OCI-LY7 (cell line): Measurements from ENCODE around the gene C16orf74. TPM values are rescaled to one million over a fixed set of nuclear protein-coding genes. Genes with fewer than 3 reads are reported as not detected.

Source experiments
- BruUV-seq: library from RNA; stranded (reverse); fragments of 400-500 nt; replicated peaks from 2 replicates; lab custom pipeline; 2021; lab: Mats Ljungman, UMichigan
- CTCF ChIA-PET: fragments of 300-600 bp; sonication (Branson Sonifier 250); formaldehyde crosslinking; loops from one replicate; lab custom pipeline; 2022; ENCODE audit warnings: antibody characterized with exemption; ENCODE audit not compliant: unreplicated experiment; lab: Charles Lee
- POLR2A ChIA-PET: fragments of 300-600 bp; sonication (Branson Sonifier 250); formaldehyde crosslinking; loops from one replicate; lab custom pipeline; 2022; ENCODE audit warnings: antibody characterized with exemption; lab: Charles Lee
- DNase-seq: peaks from one replicate; pipeline ENCODE4 v3.0.0-alpha.2; 2015; ENCODE audit warnings: low spot score
- H2AFZ ChIP-seq: fragments of 200-600 bp; sonication (generic), shearing (Covaris generic); 2 replicates; pipeline ENCODE4 v1.6.1; 2014; ENCODE audit warnings: mild to moderate bottlenecking, antibody characterized with exemption, low read length, moderate library complexity
- H3K27ac ChIP-seq: fragments of 200-600 bp; sonication (generic); 2 replicates; pipeline ENCODE4 v1.5.1; 2014; ENCODE audit warnings: mixed run types, low read depth, mild to moderate bottlenecking, moderate library complexity, low read length, inconsistent platforms; ENCODE audit not compliant: poor library complexity, severe bottlenecking
- H3K36me3 ChIP-seq: fragments of 200-600 bp; sonication (generic); 2 replicates; pipeline ENCODE4 v1.6.1; 2014; ENCODE audit warnings: mild to moderate bottlenecking, antibody characterized with exemption, low read length, moderate library complexity, mixed read lengths; ENCODE audit not compliant: insufficient read depth
- H3K4me1 ChIP-seq: fragments of 200-600 bp; sonication (generic); 2 replicates; pipeline ENCODE4 v1.5.1; 2014; ENCODE audit warnings: mild to moderate bottlenecking, low read length; ENCODE audit not compliant: insufficient read depth, poor library complexity, severe bottlenecking
- H3K4me2 ChIP-seq: fragments of 200-600 bp; sonication (generic); 2 replicates; pipeline ENCODE4 v1.6.1; 2014; ENCODE audit warnings: mild to moderate bottlenecking, low read length
- H3K4me3 ChIP-seq: fragments of 200-600 bp; sonication (generic); 2 replicates; pipeline ENCODE4 v1.5.1; 2014; ENCODE audit warnings: mild to moderate bottlenecking, low read depth, low read length; ENCODE audit not compliant: poor library complexity, severe bottlenecking
- H3K79me2 ChIP-seq: fragments of 200-600 bp; sonication (generic); 2 replicates; pipeline ENCODE4 v1.6.1; 2016; ENCODE audit warnings: low read depth, mild to moderate bottlenecking, low read length, moderate library complexity, mixed read lengths; ENCODE audit not compliant: insufficient read depth
- H3K9me2 ChIP-seq: fragments of 200-600 bp; sonication (generic); 2 replicates; pipeline ENCODE4 v1.6.1; 2016; ENCODE audit warnings: mild to moderate bottlenecking, low read length, mixed read lengths; ENCODE audit not compliant: insufficient read depth
- H3K9me3 ChIP-seq: fragments of 200-600 bp; sonication (generic); 2 replicates; pipeline ENCODE4 v1.6.1; 2014; ENCODE audit warnings: mild to moderate bottlenecking, mixed run types, low read length, mixed read lengths
- H4K20me1 ChIP-seq: fragments of 200-600 bp; sonication (generic); 2 replicates; pipeline ENCODE4 v1.6.1; 2014; ENCODE audit warnings: mild to moderate bottlenecking, antibody characterized with exemption, low read length, moderate library complexity, mixed read lengths; ENCODE audit not compliant: insufficient read depth
- CTCF ChIP-seq: fragments of 200-600 bp; sonication (generic); conservative IDR thresholded peaks from 2 replicates; pipeline ENCODE4 v1.5.1; 2014; ENCODE audit warnings: mild to moderate bottlenecking, antibody characterized with exemption, low read length, moderate library complexity, mixed read lengths
- EZH2phosphoT487 ChIP-seq: fragments of 200-600 bp; sonication (generic); IDR thresholded peaks from 2 replicates; pipeline ENCODE4 v1.6.1; 2018; ENCODE audit warnings: low read depth, borderline replicate concordance, mild to moderate bottlenecking, mixed run types, antibody characterized with exemption, low read length, moderate library complexity, mixed read lengths
- intact Hi-C: fragments of 100-400 bp; cut with micrococcal nuclease; formaldehyde crosslinking; loops from one replicate; pipeline ENCODE4 v1.10.0; 2022; ENCODE audit not compliant: unreplicated experiment
- total RNA-seq, 2 experiments: library from RNA; depleted of rRNA in 1 of 2; stranded (reverse); fragments of >200 nt in 1 of 2; shearing (Covaris generic) in 1 of 2; gene quantifications; 2 replicates each; pipeline ENCODE4 v1.2.3, GENCODE V29; 2014 to 2022

C16orf74 gene
- total RNA-seq, 2 experiments from 2014 or later = 6.8 to 9.7 TPM

GRCh38 chr16:85777583-85778310, 26.9 kb upstream of the C16orf74 start:
- H3K79me2 ChIP-seq = no peaks in the 10 kb centered on the region
- intact Hi-C loops = no loop called here
- POLR2A ChIA-PET = interaction anchor here (1.5 kb wide), 1 partner anchor 16 kb away, joined by 6 read pairs; no protein-coding TSS in a partner anchor
- H3K4me1 ChIP-seq = no peaks in the 10 kb centered on the region
- no peak overlapping the region for H3K27ac ChIP-seq
- H3K4me2 ChIP-seq = no peak overlapping the region
- no peaks in the 10 kb centered on the region for H3K9me2 ChIP-seq
- TF ChIP-seq EZH2phosphoT487 (no peak), CTCF (no peak)
- CTCF ChIA-PET = no interaction called here
- peaks cover 63% of the 10 kb centered on the region for H3K36me3 ChIP-seq
- no peaks in the 10 kb centered on the region for H3K9me3 ChIP-seq
- no peak for DNase-seq
- no TSS peak for BruUV-seq
- no peak overlapping the region for H2AFZ ChIP-seq
- no peak overlapping the region for H3K4me3 ChIP-seq
- no peaks in the 10 kb centered on the region for H4K20me1 ChIP-seq

- POLR2A ChIA-PET = no interaction called here
- H3K9me3 ChIP-seq = no peaks in the 10 kb centered on the region
- H3K9me2 ChIP-seq = no peaks in the 10 kb centered on the region
- no peaks in the 10 kb centered on the region for H4K20me1 ChIP-seq
- H3K36me3 ChIP-seq = peaks cover 46% of the 10 kb centered on the region
- H3K4me1 ChIP-seq = no peaks in the 10 kb centered on the region
- intact Hi-C loops = no loop called here
- BruUV-seq = no TSS peak
- CTCF ChIA-PET = interaction anchor here (0.6 kb wide), 1 partner anchor 49 kb away, joined by 3 read pairs; no protein-coding TSS in a partner anchor
- DNase-seq = no peak
- TF ChIP-seq EZH2phosphoT487 (no peak), CTCF (no peak)
- no peak overlapping the region for H2AFZ ChIP-seq
- H3K4me3 ChIP-seq = no peak overlapping the region
- H3K27ac ChIP-seq = no peak overlapping the region
- H3K4me2 ChIP-seq = no peak overlapping the region
- H3K79me2 ChIP-seq = no peaks in the 10 kb centered on the region
Measured at GRCh38 chr16:85774811-85775210, 23.9 kb upstream of the C16orf74 start.

- H3K79me2 ChIP-seq = no peaks in the 10 kb centered on the region
- H3K9me2 ChIP-seq = no peaks in the 10 kb centered on the region
- DNase-seq = no peak
- intact Hi-C loops = no loop called here
- H3K4me2 ChIP-seq = no peak overlapping the region
- H2AFZ ChIP-seq = no peak overlapping the region
- no TSS peak for BruUV-seq
- no peaks in the 10 kb centered on the region for H4K20me1 ChIP-seq
- no peak overlapping the region for H3K4me3 ChIP-seq
- no peaks in the 10 kb centered on the region for H3K4me1 ChIP-seq
- no peaks in the 10 kb centered on the region for H3K9me3 ChIP-seq
- TF ChIP-seq EZH2phosphoT487 (no peak), CTCF (no peak)
- H3K27ac ChIP-seq = no peak overlapping the region
- POLR2A ChIA-PET = interaction anchor here (0.7 kb wide), 1 partner anchor 93 kb away, joined by 5 read pairs; no protein-coding TSS in a partner anchor
- H3K36me3 ChIP-seq = peaks cover 39% of the 10 kb centered on the region
- CTCF ChIA-PET = no interaction called here
Measured at GRCh38 chr16:85774136-85774535, 23.2 kb upstream of the C16orf74 start.
